Fibroblast of skin of right quadriceps (primary cell): ENCODE results near the gene PLCB1.

Experiments
- DNase-seq: peaks from one replicate; pipeline ENCODE4 v3.0.0-alpha.2; 2013

The PLCB1 gene

DNA sequence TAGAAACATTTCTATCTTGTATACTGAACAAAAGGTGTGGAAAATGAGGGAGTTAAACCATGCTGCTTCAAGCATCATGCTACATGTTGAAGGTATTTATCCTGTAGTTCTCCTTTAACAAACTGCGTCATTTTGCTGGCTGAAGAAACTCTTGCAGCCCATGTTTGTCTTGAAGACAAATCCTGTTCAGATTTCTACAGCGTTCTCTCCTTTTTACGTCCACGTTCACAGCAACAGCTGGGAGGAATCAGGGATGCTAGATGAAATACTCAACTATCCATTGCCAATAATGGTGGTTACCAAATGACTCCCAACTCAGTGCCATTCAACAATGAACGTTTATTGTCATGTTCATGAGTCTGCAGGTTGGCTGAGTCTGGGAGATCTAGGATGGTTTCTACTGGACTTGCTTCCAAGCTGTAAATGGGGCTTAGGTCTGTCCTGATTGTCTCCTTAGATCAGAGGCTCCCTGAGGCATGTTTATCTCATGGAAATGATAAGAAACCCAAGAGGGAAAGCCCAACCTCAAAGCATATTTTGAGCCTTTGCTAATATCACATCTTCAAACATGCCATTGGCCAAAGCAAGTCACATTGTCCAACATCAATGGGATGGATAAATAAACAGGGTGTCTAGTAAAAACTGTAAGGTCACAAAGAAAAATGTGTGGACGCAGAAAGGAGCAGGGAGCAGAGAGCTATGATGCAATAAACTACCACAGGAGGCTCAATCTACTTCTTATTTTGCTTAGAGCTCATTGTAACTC, 2.7 kb upstream of the PLCB1 start:
- DNase-seq, result no peak

DNA sequence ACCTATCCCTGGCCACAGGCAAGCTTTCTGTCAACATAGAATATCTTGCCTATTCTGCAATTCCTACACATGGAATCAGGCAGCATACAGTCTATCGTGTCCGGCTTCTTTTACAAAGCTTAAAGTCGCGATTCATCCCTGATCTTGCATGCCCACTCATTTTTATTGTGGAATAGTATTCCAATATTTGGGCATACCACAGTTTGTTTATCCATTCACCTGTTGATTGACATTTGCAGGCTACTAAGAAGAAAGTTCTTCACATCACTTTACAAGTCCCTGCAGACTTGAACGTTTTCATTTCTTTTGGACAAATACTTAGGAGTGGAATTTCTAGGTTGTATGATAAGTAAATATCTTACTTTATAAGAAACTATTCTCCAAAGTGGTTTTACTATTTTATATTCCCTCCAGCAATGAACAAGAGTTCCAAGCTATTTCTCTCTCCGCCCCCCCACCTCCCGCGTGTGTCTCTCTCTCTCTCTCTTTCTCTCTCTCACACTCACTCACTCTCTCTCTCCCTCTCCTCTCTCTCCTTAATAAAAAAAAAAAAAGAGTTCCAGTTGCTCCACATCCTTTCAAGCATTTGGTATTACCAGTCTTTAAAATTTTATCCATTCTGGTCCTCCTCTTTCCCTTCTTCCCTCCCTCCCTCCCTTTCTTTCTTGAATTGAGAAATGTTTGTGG, 1.1 kb upstream of the PLCB1 start:
- DNase-seq, result no peak

DNA sequence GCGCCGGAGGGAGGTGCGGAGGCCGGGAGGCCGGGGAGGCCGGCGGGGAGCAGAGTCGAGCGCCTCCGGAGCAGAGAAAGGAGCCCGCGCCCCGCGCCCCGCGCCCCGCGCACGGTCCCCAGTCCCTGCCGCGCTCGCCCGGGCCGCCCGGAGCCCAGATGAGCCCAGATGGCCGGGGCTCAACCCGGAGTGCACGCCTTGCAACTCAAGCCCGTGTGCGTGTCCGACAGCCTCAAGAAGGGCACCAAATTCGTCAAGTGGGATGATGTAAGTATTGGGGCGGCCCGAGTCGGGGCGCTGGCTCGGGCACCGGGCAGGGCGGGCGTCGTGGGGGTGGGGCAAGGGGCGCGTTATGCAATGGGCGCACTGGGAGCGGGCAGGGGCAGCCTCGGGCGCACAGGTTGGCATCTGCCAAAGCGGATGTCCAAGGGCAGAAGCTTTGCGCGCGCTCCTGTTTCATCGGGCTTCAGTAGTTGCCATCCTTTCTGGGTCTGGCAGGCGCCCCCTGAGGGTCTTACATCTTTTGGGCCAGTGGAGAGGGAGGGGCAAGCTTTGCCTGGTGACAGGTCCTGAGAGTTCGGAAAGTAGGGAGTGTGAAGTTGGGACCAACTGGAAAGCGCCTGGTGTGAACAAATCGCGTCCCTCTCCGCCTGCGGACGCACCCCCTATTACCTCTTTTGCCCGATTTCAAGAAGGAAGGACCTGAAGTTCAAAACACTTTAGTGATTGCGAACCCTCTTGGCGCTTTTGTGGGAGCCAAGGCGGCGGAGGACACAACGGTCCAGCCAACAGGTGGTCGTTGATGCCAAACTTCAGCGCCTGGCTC, 631 bp downstream of the PLCB1 start:
- no peak for DNase-seq

DNA sequence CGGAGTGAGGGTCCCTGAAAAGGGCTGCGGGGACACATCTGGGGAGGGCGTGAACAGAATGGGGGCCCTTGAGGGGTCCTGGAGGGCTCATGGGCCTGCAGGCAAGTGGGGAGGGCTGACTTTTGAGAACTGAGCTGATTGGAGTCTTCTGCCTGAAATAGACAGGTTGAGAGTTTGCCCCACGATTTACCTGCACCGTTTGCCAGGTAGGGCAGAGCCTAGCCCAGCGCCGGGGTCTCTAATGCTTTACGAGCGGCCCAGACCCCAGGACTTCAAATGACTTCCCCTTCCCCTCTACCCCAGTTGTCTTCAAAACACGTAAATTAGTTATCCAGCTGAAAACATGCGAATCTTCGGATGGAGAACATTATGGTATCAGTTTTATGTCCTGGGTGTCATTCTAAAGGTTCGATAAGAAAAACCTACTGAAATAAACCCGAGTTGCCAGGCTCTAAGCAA, 1.3 kb downstream of the PLCB1 start:
- DNase-seq, result no peak

DNA sequence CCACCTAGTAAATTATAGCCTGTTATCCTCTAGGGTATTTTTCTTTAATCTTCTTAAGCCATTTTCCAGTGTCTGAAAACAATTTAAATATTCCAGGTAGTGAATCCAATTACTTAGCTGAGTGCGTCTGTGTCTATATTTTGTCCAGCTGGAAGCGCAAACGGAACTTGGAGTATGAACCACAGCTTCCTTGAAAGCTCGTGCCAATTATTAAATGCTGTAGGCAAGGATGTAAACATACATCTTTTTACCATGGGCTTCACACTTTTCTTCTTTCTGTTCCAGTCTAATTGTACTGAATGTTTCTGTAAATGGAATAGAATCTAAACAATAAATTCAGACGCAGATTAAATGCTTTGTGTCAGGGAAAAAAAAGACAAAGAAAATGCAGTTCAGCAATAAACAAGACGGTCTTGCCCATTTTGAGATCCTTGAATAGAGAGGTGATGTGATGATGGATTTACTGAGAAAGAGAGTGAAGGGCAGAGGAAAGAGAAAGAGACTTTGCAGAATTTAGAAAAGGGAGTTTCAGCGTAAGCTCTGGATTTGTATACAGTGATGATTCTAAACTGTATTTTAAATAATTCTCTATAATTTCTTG, 1.9 kb downstream of the PLCB1 start:
- no peak for DNase-seq

DNA sequence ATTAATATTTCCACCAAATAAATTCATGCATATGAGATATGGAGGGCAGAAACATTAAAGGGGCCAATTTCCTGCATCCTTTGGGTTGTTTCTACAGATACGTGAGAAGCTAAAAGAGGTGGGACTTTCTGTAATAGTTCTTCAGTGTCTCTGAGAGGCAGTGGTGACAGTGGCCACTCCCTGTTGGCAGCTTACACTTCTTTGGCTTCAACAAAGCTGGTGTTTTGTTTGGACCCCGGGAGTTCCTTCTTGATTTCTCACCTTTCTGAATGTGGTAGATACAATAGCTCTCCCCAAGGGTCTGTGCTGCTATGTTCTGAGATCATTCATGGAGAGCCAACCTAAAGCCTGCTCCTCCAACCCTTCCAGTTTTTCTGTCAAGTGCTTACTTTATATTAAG, 7.8 kb downstream of the PLCB1 start:
- no peak for DNase-seq

DNA sequence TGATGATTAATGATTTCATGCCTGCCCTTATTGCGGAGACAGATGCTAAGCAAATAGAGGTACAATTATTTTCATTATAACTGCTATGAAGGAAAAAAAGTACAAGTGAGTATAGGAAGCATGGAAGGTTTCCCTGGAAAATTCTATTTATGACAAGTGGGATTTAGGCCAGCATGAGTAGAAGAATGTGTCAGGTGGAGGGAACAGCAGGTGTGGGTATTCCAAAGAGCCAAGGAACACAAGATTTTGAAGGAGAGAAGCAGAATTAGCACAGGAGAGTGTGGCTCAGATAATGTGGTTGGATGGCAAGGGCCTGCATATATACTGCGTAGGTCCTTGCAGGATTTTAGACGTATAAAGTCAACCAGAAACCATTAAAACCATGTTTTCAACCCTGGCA, 11.4 kb downstream of the PLCB1 start:
- DNase-seq, result no peak

DNA sequence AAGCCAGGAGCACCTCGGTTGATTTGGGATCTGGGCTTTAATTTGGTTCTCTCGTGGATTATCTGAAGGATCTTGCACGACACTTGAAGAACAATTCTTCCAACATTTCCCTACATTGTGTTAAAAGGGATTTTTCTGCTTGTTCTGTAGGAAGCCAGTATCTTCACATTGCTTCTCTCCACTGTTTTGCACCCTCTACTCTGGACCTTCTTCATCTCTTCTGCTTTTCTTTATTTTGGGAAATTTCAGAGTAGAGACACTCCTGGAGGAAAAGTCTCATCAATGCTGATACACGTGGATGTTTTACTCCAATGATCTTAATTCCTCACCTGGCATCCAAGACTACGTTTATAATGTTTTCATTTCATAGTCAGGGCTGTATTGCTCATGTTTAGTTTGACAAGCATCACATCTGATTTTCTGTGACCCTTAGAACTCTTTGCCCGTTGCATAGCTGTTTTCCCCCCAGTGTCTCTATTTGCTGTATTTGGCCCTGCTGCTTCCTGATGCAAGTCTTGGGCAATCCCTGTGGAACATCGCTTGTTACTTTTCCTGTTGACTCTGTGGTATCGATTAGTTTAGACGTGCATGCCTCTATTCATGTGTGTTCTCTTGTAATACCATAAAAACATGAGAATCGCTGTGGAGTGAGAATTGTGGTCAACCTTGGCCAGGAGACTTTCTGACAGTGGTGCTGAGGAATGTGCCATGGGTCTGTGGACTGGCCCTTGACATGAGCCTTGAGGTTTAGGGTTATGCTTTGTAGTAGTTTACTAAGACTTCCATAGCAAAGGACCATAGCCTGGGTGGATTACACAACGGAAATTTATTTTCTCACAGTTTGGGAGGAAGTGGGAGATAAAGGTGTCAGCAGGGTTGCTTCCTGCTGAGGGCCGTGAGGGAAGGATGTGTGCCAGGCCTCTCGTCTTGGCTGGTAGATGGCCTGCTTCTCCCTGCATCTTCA, 12.5 kb downstream of the PLCB1 start:
- DNase-seq, result peak; percentile 83

DNA sequence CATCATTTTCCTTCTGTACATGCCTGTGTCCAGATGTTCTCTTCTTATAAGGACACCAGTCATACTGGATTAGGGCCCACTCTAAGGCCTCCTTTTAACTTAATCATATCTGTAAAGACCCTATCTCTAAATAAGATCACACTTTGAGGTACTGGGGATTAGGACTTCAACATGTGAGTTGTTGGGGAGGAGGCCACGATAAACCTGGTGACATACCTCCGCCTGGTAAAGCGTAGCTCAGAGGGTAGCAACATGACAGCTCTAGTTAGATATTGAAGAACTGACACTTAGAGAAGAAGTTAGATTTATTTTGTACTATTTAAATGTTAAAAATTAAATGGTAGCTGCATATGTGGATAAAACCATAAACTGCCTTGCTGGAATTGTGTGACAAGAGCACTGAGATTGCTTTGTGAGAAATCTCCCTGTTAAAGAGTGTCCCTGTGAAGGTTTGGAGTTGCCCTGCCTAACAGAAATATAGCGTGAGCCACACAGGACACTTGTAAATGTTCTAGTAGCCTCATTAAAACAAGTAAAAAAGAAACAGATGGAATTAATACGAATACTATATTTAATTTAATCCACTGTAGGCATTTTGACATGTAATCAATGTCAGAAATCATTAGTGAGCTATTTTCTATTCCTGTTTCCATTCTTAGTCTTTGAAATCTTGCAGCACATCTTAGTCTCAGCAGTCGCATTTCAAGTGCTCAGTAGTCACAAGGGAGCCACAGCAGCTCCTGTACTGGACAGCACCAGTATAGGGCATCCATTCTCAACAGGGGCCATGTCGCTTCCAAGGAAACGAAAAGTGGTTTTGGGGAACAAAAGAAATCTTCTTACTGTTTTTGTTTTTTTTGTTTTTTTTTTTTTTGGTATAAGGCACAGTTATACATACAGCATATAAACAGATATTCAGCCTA, 13.4 kb downstream of the PLCB1 start:
- DNase-seq, result no peak

DNA sequence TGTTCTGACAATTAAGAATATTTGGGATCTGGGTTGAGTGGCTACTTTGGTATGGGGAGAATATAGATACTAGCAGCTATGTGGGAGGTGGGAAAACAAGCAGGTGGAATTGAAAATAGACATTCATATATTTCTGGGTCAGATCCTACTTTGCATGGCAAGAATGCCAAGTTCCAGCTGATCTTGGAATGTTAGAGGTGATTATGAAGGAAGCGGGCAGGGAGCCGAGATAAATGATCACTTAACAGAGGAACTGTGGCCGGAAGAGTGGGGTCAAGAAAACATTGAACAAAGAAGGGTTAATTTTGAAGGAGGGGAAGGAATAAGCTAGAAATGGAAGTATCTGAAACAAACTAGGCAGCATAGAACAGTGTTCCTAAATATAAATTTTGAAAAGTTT, 15.4 kb downstream of the PLCB1 start:
- DNase-seq, result no peak

DNA sequence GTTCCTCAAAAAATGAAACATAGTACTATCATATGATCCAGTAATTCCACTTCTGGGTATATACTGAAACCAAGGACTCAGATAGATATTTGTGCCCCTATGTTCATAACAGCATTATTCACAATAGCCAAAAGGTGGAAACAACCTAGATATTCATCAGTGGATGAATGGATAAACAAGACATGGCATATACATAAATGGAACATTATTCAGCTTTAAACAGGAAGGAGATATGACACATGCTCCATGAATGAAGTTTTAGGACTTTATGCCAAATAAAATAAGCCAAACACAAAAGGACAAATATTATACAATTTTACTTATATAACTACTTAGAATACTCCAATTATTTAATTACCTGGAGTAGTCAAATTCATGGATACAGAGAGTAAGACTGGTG, 16.4 kb downstream of the PLCB1 start:
- DNase-seq, result peak; percentile 27

DNA sequence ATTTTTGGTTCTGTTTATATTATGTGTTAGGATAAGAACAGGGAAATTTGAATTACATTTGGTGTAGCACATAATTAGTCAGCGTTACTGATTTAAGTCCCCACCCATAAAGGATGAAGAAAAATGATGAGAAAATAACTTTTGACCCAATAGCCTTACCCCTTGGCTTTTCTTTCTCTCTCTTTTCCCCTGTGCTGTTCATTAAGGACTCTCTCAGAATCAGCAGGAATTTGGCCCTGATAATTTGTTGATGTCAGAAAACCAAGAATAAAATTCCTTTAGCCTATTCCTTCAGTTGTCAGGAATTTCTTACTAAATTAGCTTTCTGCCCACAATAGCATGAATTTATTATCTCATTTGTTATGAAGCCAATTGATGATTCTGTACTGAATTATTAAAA, 18.5 kb downstream of the PLCB1 start:
- peak; percentile 39 for DNase-seq

DNA sequence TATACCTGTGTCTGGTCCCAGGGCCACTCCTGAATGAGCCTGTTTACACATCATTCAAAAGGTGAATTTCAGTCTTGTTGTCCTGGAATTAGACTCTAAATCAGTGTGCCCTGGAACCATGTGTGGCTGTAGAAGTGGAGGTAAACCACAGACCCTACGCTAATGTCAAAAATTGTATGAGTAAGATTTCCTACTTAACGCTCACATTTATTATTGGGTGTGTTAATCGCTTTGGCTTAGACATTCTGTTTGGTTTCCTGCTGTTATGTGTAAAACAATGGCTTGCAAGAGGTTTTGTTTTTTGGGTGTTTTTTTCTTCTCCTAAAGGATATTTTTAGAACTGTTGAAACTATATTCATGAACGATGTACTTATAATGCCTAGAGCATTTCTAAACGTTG, 19.3 kb downstream of the PLCB1 start:
- DNase-seq, result peak; percentile 24

DNA sequence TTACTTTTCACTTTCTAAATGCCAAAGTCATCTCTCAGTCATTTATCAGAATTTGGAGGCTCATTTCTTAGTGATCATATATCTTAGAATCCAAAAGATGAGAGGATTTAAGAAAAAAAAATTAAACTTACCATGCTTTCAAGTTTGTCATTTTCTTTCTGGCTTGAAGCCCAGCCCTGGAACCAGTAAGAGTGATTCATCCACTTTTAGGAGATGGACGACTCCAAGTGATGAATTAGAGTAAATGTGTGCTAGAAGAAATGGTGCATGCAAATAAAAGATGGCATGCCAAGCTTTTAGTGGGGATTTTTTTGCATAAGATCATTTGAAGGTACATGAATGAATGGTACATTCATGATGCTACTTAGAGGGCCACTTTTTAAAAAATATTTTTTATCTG, 20.1 kb downstream of the PLCB1 start:
- peak; percentile 78 for DNase-seq

DNA sequence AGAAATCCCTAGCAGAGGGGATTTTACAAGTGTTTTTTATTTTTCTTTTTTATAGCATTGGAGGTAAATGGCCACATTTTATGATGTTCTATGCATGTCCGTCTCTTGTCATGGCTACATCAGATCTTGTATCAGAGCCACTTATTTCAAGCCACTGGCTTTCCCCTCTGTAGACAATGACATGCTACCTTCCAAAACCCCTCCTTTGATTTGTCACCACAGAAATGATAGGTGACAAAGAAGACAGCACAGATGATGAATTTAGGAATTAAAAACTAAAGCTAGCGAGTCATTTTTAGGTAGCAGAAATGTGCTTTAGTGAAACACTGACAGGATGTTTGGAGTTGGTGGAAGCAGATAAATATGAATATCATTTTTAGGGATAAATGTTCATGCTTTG, 20.8 kb downstream of the PLCB1 start:
- no peak for DNase-seq

DNA sequence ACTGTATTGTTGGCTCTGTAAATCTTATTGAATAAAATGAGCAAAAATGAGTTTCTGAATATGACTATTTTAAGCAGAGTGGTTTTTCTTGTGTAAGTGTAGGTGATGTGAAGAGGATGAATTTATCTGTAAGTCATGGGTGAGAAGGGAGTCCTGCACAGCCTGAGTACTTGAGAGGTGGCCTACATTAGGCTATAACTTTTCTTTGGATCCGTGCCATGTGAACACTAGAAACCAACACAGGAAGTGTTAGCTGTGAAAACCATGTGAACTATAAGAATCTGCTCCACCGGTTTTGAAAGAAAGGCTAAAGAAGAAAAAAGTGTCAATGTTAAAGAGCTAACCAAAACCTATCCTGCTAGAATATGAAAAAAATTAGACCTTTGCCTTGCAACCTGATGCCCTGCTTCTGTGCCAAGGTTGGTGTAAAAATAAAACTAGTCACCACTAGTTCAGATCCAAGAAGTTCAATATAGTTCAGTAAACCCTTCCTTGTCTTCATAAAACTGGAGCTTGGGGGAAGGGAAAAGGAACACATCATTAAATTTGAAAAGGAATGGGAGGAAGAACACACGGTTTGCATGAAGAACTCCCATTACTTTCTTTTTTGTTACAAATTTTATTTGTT, 21.3 kb downstream of the PLCB1 start:
- DNase-seq, result peak; percentile 59

DNA sequence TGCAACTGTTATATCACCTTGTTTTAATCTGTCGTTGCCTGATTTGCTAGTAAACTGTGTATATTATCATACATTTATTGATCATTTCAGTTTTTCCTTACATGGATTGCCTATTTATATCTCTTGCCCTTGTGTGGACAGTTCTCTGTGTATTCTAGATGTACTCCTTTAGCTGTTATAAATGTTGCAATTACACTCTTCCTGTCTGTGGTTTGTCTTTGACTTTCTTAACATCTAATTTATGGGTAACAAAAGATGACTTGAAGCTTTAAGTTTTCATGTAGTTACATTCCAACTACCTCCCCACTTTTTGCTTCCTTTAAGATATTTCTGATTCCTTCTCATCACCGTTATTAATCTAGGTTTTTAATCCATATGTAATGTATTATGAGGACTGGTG, 22.6 kb downstream of the PLCB1 start:
- peak; percentile 61 for DNase-seq

DNA sequence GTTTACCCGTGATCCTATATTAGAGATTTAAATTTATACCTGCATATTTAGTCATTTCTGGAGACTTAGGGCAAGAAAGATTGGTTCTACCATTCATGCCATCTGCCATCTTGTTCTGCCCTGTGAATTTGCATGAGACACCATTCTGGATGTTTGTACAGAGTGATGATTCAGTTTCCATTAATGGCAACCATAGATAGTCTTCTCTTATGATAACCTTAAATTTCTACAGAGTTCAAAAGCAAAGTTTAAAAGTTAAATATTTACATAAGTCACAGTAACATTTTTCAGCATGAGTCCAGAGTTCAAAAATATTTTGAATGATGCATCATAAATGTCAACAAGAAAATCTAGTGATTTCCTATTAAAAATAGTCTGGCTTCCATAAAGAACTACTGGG, 23.2 kb downstream of the PLCB1 start:
- no peak for DNase-seq

DNA sequence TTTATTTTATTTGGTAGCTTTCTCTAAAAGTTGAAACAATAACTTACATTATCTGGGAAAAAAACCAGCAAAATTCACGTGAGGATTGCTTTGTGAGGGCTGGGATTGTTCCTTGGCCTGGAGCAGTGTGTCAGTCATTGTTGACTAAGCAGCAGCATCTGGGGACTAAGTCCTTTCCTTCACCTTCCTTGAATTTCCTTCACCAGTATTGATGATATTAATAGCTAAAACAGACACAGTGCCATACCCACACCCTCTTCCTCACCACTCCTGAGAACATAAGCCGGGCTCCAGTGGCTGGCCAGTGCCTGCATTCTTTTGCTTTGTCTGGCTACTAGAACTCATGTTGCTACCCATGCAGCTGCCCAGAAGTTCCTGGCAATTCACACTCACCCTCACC, 23.7 kb downstream of the PLCB1 start:
- no peak for DNase-seq
